HCT116 (cell line): ENCODE data around the gene UQCC2. TPM values are rescaled to one million over a fixed set of nuclear protein-coding genes. Genes with fewer than 3 reads are reported as not detected.

Experiments used
- ATAC-seq: fragments of 200-7000 bp; cut with Tn5 transposase; 2 replicates; pipeline ENCODE4 v1.9.1; 2020; ENCODE audit warnings: mild to moderate bottlenecking, moderate library complexity
- BruUV-seq: library from RNA; stranded (reverse); fragments of 400-500 nt; replicated peaks from 2 replicates; lab custom pipeline; 2021; lab: Mats Ljungman, UMichigan
- CTCF ChIA-PET: fragments of 300-600 bp; sonication (Branson Sonifier 250); formaldehyde crosslinking; loops from one replicate; lab custom pipeline; 2021; ENCODE audit warnings: antibody characterized with exemption; lab: Charles Lee
- POLR2A ChIA-PET: fragments of 300-600, 350-600 bp; sonication (Branson Sonifier 250); formaldehyde crosslinking; loops from one replicate; lab custom pipeline; 2021; ENCODE audit warnings: antibody characterized with exemption; lab: Charles Lee
- RAD21 ChIA-PET, 2 experiments: fragments of 300-600 bp; sonication (Branson Sonifier 250); formaldehyde crosslinking; loops; one replicate each; lab custom pipeline; 2023; ENCODE audit warnings: low total read pairs in 2 of 2; ENCODE audit not compliant: uncharacterized antibody in 2 of 2, unreplicated experiment in 2 of 2, low non-redundant PET in 1 of 2; lab: Charles Lee
- DNase-seq: peaks from one replicate; pipeline ENCODE4 v3.0.0-alpha.2; 2010; ENCODE audit warnings: low read depth, low spot score
- H2AFZ ChIP-seq: fragments of 200-600 bp; shearing (Covaris generic), sonication (generic); 2 replicates; pipeline ENCODE4 v1.6.1; 2017; ENCODE audit warnings: low read depth, mixed run types, mixed read lengths, antibody characterized with exemption, low read length; ENCODE audit not compliant: poor library complexity, severe bottlenecking
- H3K27ac ChIP-seq: 2 replicates; pipeline ENCODE4 v1.5.1; 2012; ENCODE audit warnings: low read depth, low read length
- H3K27me3 ChIP-seq: fragments of 200-600 bp; sonication (generic); 2 replicates; pipeline ENCODE4 v1.6.1; 2016; ENCODE audit warnings: mixed run types, low read length, mixed read lengths; ENCODE audit not compliant: insufficient read depth
- H3K36me3 ChIP-seq, 2 experiments: fragments of 200-500 bp in 1 of 2; fragments of 200-600 bp in 1 of 2; sonication (Bioruptor generic) in 1 of 2; sonication (generic) in 1 of 2; 2 replicates each; pipeline versions ENCODE4 v1.5.1 to v1.6.1; 2014 to 2016; ENCODE audit warnings: low read length in 2 of 2, inconsistent platforms in 1 of 2, mixed read lengths in 1 of 2, mixed run types in 1 of 2; ENCODE audit not compliant: insufficient read depth in 2 of 2, control insufficient read depth in 1 of 2
- H3K4me1 ChIP-seq, 2 experiments: fragments of 200-600 bp in 1 of 2; sonication (generic) in 1 of 2; 2 replicates each; pipeline versions ENCODE4 v1.5.1 to v1.6.1; 2012 to 2017; ENCODE audit warnings: low read length in 2 of 2, inconsistent platforms in 1 of 2, mild to moderate bottlenecking in 1 of 2, mixed read lengths in 1 of 2, mixed run types in 1 of 2, moderate library complexity in 1 of 2; ENCODE audit not compliant: insufficient read depth in 2 of 2, control insufficient read depth in 1 of 2
- H3K4me2 ChIP-seq: fragments of 200-600 bp; sonication (generic); 2 replicates; pipeline ENCODE4 v1.6.1; 2017; ENCODE audit warnings: mixed run types, low read length, mixed read lengths
- H3K4me3 ChIP-seq, 2 experiments: fragments of 200-600 bp in 1 of 2; sonication (generic) in 1 of 2; replicated peaks in 1 of 2; 2 replicates each; pipeline ENCODE4 v1.5.1; 2011 to 2016; ENCODE audit warnings: low read length in 2 of 2, control low read depth in 1 of 2, low read depth in 1 of 2, mild to moderate bottlenecking in 1 of 2, mixed read lengths in 1 of 2, mixed run types in 1 of 2
- H3K79me2 ChIP-seq: fragments of 200-600 bp; sonication (generic); 2 replicates; pipeline ENCODE4 v1.6.1; 2017; ENCODE audit warnings: mild to moderate bottlenecking, mixed run types, low read length, moderate library complexity, mixed read lengths; ENCODE audit not compliant: insufficient read depth
- H3K9ac ChIP-seq: fragments of 200-600 bp; sonication (generic); 2 replicates; pipeline ENCODE4 v1.6.1; 2016; ENCODE audit warnings: low read length, mixed read lengths
- H3K9me2 ChIP-seq: fragments of 200-600 bp; sonication (generic), shearing (Covaris generic); 2 replicates; pipeline ENCODE4 v1.6.1; 2017; ENCODE audit warnings: mixed run types, mild to moderate bottlenecking, moderate library complexity; ENCODE audit not compliant: insufficient read depth
- H3K9me3 ChIP-seq, 2 experiments: fragments of 200-500 bp in 1 of 2; fragments of 200-600 bp in 1 of 2; sonication (Bioruptor generic) in 1 of 2; sonication (generic) in 1 of 2; 2 replicates each; pipeline ENCODE4 v1.6.1; 2014 to 2017; ENCODE audit warnings: low read length in 2 of 2, mixed read lengths in 2 of 2, inconsistent platforms in 1 of 2, low read depth in 1 of 2, mild to moderate bottlenecking in 1 of 2, mixed run types in 1 of 2, moderate library complexity in 1 of 2; ENCODE audit not compliant: control insufficient read depth in 1 of 2, insufficient read depth in 1 of 2
- H4K20me1 ChIP-seq: fragments of 200-600 bp; sonication (generic), shearing (Covaris generic); 2 replicates; pipeline ENCODE4 v1.6.1; 2017; ENCODE audit warnings: mixed run types, mild to moderate bottlenecking, moderate library complexity; ENCODE audit not compliant: insufficient read depth
- EZH2 ChIP-seq: fragments of 200-600 bp; sonication (generic); IDR thresholded peaks from 2 replicates; pipeline ENCODE4 v1.6.1; 2017; ENCODE audit warnings: antibody characterized with exemption, mixed run types
- FOSL1 ChIP-seq: IDR thresholded peaks from 2 replicates; pipeline ENCODE4 v1.6.1; 2012; ENCODE audit warnings: low read depth
- SIN3A ChIP-seq: IDR thresholded peaks from 2 replicates; pipeline ENCODE4 v1.6.1; 2012; ENCODE audit warnings: low read depth
- SRF ChIP-seq: IDR thresholded peaks from 2 replicates; pipeline ENCODE4 v1.6.1; 2012; ENCODE audit warnings: low read depth
- ZNF274 ChIP-seq: fragments of 200-500 bp; sonication (Bioruptor generic); IDR thresholded peaks from 2 replicates; pipeline ENCODE4 v1.6.1; 2014; ENCODE audit warnings: mild to moderate bottlenecking, low read depth, low read length, inconsistent platforms
- intact Hi-C: fragments of 100-400 bp; cut with micrococcal nuclease; formaldehyde crosslinking; loops from 2 replicates; pipeline ENCODE4 v1.10.0; 2022
- total RNA-seq: library from RNA; stranded (reverse); gene quantifications from one replicate; pipeline ENCODE4 v1.2.1, GENCODE V29; 2021; ENCODE audit not compliant: unreplicated experiment

UQCC2 gene
- total RNA-seq, 1 experiment from 2014 or later = 95.1 TPM

DNA sequence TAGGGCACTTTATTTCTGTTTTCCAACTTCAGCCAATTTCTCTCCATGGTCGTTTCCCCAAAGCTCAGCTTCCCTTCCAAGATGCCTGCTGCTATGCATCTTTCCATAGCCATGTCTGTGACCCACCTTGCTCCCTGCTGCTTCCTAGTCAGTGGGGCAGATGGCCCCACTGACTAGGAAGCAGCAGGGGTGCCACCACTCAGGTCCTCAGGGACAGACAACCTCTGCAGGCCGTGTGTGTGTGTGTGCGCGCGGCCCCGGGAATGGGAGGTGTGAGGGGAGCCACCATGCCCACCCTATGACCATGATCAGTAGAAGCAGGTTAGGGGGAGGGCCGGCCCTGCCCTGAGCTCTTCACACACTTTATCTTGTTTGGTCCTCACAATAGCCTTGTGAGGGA lies 37.9 kb upstream of the UQCC2 start:
- ChIA-PET CTCF (no interaction called here), POLR2A (interaction anchor here (1.6 kb wide), 1 partner anchor 10 kb away, joined by 4 read pairs; no protein-coding TSS in a partner anchor), RAD21 (no interaction called here)
- Histone ChIP-seq H3K4me2 (no peak overlapping the region), H3K9ac (no peak overlapping the region), H4K20me1 (no peaks in the 10 kb centered on the region), H3K27ac (no peak overlapping the region), H3K9me2 (no peaks in the 10 kb centered on the region), H3K27me3 (no peaks in the 10 kb centered on the region), H3K36me3 (no peaks in the 10 kb centered on the region), H3K4me3 (no peak overlapping the region), H3K9me3 (no peaks in the 10 kb centered on the region), H3K4me1 (peaks cover 9 to 13% of the 10 kb centered on the region in 2 experiments; a peak in 3 of 4 replicates), H3K79me2 (no peaks in the 10 kb centered on the region), H2AFZ (no peak overlapping the region)
- ATAC-seq (no peak), DNase-seq (no peak)
- no TSS peak for BruUV-seq
- intact Hi-C loops = no loop called here
- TF ChIP-seq SIN3A (no peak), EZH2 (no peak)

DNA sequence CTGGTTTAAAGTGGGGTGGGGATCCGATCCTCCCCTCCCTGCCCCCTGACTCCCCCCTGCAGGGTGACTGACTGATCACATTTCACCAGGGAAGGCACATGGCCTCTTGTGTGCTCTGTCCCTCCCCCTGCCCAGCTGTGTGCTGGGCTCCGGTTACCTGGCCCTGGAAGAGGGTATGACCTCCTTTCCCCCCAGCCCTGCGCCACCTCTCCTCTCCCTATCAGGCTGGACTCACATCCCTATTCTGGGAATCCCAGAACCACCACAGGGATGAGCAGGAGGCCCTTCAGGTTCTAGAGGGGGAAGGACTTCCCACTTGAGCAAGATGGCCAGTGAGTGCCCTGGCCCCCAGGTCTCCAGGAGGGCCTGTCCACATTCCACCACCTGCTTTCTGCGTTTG lies 37.3 kb upstream of the UQCC2 start:
- H3K27ac ChIP-seq = no peak overlapping the region
- no peak for DNase-seq
- H3K79me2 ChIP-seq = no peaks in the 10 kb centered on the region
- H3K9me2 ChIP-seq = no peaks in the 10 kb centered on the region
- no peaks in the 10 kb centered on the region for H3K36me3 ChIP-seq
- H3K4me1 ChIP-seq = peaks cover 9 to 18% of the 10 kb centered on the region in 2 experiments; a peak in 3 of 4 replicates
- no peak overlapping the region for H3K4me2 ChIP-seq
- TF ChIP-seq ZNF274 = no peak
- no peak for TF ChIP-seq FOSL1
- TF ChIP-seq SRF = no peak
- no peaks in the 10 kb centered on the region for H3K9me3 ChIP-seq
- no peak for ATAC-seq
- H3K27me3 ChIP-seq = no peaks in the 10 kb centered on the region
- intact Hi-C loops = no loop called here
- BruUV-seq = no TSS peak
- no peak overlapping the region for H2AFZ ChIP-seq
- H4K20me1 ChIP-seq = no peaks in the 10 kb centered on the region
- H3K4me3 ChIP-seq = no peak overlapping the region
- ChIA-PET CTCF (no interaction called here), RAD21 (no interaction called here), POLR2A (no interaction called here)
- H3K9ac ChIP-seq = no peak overlapping the region
